ENCODE data around the gene PLXDC1. TPM values are rescaled to one million over a fixed set of nuclear protein-coding genes. Genes with fewer than 3 reads are reported as not detected.

The PLXDC1 gene
- total and polyA plus RNA-seq, 2 experiments from 2014 or later, result 0.28 to 0.91 TPM

DNA sequence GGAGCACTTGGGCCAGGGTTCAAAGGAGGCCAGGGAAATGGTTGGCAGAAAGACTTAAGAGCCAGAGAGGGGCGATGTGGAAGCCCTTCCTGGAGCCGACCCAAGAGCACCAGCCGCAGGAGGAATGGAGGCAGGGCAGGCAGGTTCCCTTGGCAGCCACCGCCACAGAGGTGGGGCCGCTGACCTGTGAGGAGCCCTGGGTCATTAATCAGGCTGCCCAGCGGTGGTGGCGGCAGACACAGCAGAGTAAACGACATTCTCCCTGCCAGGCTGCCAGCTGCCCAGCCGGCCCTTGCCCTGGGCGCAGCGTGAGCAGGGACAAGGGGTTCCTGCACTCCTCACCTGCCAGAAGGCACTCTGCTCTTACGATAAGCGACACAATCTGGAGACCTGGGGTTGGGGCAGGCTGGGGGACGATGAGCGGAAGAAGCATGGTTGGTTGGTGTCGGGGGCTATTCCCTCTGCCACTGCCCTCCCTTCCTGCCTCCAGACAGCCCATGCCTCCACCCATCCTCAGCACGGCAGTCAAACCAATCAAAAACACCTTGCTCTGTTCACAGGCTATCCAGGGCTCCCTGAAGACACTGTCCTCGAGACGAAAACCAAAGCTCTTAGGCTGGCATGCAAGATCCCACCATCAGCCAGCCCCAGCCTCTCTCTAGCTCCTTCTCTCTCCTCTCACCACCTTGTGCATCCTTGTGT, 40.9 kb downstream of the PLXDC1 start:
- H3K36me3 ChIP-seq (ENCODE audit: insufficient read depth), result no peaks in the 10 kb centered on the region
- no peaks in the 10 kb centered on the region for H3K27me3 ChIP-seq (ENCODE audit: insufficient read depth)
- H4K20me1 ChIP-seq (replicated peaks; ENCODE audit: insufficient read depth), result no peaks in the 10 kb centered on the region
- Mint-ChIP-seq H3K4me1 (no peaks in the 10 kb centered on the region; the same call in 2 of the 3 replicates), H3K36me3 (ENCODE audit: low read depth) (no peaks in the 10 kb centered on the region), H3K27me3 (ENCODE audit: insufficient read depth, low read depth, poor library complexity) (peaks cover 7% of the 10 kb centered on the region), H3K27ac (no peak overlapping the region), H3K4me3 (no peak overlapping the region), H3K9me3 (no peaks in the 10 kb centered on the region)
- ATAC-seq (peak; percentile 59), DNase-seq (ENCODE audit: low spot score) (peak; percentile 37)
- no peaks in the 10 kb centered on the region for H3K4me1 ChIP-seq (ENCODE audit: insufficient read depth)
- H3K4me3 ChIP-seq, result no peak overlapping the region
- no peaks in the 10 kb centered on the region for H3F3A ChIP-seq (replicated peaks; ENCODE audit: low read depth)
- H3K79me2 ChIP-seq (replicated peaks; ENCODE audit: insufficient read depth), result no peaks in the 10 kb centered on the region
- no peak overlapping the region for H3K4me2 ChIP-seq
- TF ChIP-seq JUNB (IDR thresholded peaks at IDR 0.05; ENCODE audit: unreplicated experiment), result no peak
- no peak for TF ChIP-seq NANOG (IDR thresholded peaks at IDR 0.05; ENCODE audit: borderline replicate concordance)
- TF ChIP-seq, protein P1, sequence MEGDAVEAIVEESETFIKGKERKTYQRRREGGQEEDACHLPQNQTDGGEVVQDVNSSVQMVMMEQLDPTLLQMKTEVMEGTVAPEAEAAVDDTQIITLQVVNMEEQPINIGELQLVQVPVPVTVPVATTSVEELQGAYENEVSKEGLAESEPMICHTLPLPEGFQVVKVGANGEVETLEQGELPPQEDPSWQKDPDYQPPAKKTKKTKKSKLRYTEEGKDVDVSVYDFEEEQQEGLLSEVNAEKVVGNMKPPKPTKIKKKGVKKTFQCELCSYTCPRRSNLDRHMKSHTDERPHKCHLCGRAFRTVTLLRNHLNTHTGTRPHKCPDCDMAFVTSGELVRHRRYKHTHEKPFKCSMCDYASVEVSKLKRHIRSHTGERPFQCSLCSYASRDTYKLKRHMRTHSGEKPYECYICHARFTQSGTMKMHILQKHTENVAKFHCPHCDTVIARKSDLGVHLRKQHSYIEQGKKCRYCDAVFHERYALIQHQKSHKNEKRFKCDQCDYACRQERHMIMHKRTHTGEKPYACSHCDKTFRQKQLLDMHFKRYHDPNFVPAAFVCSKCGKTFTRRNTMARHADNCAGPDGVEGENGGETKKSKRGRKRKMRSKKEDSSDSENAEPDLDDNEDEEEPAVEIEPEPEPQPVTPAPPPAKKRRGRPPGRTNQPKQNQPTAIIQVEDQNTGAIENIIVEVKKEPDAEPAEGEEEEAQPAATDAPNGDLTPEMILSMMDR (conservative IDR thresholded peaks at IDR 0.05; ENCODE audit: low read depth in 2 of 2), result 0 out of 4 replicates have a peak, but pooled peaks of 1 of the 2 experiments have one; percentile 24
- TF ChIP-seq, protein P2, sequence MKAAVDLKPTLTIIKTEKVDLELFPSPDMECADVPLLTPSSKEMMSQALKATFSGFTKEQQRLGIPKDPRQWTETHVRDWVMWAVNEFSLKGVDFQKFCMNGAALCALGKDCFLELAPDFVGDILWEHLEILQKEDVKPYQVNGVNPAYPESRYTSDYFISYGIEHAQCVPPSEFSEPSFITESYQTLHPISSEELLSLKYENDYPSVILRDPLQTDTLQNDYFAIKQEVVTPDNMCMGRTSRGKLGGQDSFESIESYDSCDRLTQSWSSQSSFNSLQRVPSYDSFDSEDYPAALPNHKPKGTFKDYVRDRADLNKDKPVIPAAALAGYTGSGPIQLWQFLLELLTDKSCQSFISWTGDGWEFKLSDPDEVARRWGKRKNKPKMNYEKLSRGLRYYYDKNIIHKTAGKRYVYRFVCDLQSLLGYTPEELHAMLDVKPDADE (IDR thresholded peaks at IDR 0.05), result no peak
- H3K27ac ChIP-seq (ENCODE audit: low read depth), result no peak overlapping the region
- H3K9me2 ChIP-seq (ENCODE audit: insufficient read depth), result no peaks in the 10 kb centered on the region
- no peak overlapping the region for H2AFZ ChIP-seq

DNA sequence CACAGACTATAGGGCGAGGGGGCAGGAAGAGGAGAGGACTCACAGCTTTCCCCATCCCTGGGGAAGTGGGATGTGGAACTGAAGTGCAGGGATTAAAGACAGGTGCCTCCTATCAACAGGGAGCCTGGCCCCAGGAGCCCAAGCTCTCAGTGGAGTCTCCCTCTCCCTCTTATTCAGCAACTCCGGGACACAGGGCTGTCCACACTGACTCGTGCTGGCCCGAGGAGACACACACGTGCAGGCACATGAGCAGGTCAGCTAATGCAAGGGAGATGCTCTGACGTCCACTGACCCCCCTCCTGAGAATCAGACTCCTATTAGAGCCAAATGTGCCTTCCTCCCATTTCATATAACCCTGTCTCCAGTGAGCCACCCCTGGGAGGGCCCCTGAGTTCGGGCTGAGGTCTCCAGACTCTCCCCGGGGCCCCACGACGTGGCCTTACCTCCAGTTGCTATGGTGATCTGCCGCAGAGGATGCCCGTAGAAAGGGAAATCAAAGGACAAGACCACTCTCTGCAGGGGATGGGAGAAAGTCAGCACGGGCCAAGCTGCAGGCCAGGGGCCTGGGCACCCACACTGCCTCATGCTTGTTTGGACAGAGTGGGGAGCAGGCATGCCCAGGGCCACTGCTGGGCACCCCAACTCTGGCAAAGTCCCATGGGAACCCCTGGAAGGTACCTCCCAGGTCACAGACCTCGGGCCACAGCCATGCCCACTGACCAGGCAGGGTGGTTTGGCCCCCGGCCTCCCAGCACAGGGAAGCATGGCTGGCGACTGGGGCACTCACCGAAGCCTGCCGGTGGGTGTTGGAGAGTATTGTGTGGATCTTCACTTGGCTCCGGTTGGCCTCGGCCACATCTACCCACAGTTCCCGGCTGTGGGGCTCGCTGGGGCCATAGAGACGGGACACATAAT, 42.7 kb downstream of the PLXDC1 start:
- ATAC-seq (no peak), DNase-seq (ENCODE audit: low spot score) (no peak)
- Mint-ChIP-seq H3K9me3 (no peaks in the 10 kb centered on the region), H3K27me3 (ENCODE audit: insufficient read depth, low read depth, poor library complexity) (peaks cover 9% of the 10 kb centered on the region), H3K4me1 (no peaks in the 10 kb centered on the region), H3K27ac (no peak overlapping the region), H3K4me3 (no peak overlapping the region), H3K36me3 (ENCODE audit: low read depth) (no peaks in the 10 kb centered on the region)
- no peak overlapping the region for H3K4me3 ChIP-seq
- H3K27ac ChIP-seq (ENCODE audit: low read depth), result no peak overlapping the region
- no peaks in the 10 kb centered on the region for H3K27me3 ChIP-seq (ENCODE audit: insufficient read depth)
- no peaks in the 10 kb centered on the region for H3K9me2 ChIP-seq (ENCODE audit: insufficient read depth)
- H3K4me2 ChIP-seq, result no peak overlapping the region
- no peaks in the 10 kb centered on the region for H3K79me2 ChIP-seq (replicated peaks; ENCODE audit: insufficient read depth)
- no peaks in the 10 kb centered on the region for H3K36me3 ChIP-seq (ENCODE audit: insufficient read depth)
- H2AFZ ChIP-seq, result no peak overlapping the region
- H3K4me1 ChIP-seq (ENCODE audit: insufficient read depth), result no peaks in the 10 kb centered on the region
- H3F3A ChIP-seq (replicated peaks; ENCODE audit: low read depth), result no peaks in the 10 kb centered on the region
- no peaks in the 10 kb centered on the region for H4K20me1 ChIP-seq (replicated peaks; ENCODE audit: insufficient read depth)
- no peak for TF ChIP-seq JUNB (IDR thresholded peaks at IDR 0.05; ENCODE audit: unreplicated experiment)
- TF ChIP-seq, protein P3, sequence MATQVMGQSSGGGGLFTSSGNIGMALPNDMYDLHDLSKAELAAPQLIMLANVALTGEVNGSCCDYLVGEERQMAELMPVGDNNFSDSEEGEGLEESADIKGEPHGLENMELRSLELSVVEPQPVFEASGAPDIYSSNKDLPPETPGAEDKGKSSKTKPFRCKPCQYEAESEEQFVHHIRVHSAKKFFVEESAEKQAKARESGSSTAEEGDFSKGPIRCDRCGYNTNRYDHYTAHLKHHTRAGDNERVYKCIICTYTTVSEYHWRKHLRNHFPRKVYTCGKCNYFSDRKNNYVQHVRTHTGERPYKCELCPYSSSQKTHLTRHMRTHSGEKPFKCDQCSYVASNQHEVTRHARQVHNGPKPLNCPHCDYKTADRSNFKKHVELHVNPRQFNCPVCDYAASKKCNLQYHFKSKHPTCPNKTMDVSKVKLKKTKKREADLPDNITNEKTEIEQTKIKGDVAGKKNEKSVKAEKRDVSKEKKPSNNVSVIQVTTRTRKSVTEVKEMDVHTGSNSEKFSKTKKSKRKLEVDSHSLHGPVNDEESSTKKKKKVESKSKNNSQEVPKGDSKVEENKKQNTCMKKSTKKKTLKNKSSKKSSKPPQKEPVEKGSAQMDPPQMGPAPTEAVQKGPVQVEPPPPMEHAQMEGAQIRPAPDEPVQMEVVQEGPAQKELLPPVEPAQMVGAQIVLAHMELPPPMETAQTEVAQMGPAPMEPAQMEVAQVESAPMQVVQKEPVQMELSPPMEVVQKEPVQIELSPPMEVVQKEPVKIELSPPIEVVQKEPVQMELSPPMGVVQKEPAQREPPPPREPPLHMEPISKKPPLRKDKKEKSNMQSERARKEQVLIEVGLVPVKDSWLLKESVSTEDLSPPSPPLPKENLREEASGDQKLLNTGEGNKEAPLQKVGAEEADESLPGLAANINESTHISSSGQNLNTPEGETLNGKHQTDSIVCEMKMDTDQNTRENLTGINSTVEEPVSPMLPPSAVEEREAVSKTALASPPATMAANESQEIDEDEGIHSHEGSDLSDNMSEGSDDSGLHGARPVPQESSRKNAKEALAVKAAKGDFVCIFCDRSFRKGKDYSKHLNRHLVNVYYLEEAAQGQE (IDR thresholded peaks at IDR 0.05; ENCODE audit: unreplicated experiment), result no peak
